HS-27A (cell line): Measurements from ENCODE around the gene MED15.

ENCODE experiments used
- DNase-seq: peaks from one replicate; pipeline ENCODE4 v3.0.0-alpha.2; 2012; ENCODE audit warnings: low read depth, missing footprints

MED15 gene

DNA sequence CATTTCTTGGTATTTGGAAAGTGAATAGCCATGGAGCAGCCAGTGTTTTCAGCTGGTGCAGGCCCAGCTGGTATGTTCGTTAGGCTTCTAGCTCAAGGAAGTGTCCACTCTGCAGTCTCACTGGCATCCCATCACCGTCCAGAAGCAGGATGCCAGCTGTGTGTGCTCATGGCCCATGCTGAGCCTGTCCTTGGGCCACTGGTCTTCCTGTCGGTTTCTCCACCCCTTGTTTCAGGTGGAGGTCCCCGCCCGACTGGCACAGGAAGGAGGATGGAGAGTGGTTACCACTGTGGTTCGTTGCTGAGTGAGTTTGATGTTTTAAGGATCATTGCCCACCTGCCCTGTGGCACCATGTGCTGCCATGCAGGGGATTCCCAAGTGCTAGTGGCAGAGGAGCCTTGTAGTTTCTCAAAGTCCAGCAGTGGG, 63.7 kb downstream of the MED15 start:
- DNase-seq = no peak

DNA sequence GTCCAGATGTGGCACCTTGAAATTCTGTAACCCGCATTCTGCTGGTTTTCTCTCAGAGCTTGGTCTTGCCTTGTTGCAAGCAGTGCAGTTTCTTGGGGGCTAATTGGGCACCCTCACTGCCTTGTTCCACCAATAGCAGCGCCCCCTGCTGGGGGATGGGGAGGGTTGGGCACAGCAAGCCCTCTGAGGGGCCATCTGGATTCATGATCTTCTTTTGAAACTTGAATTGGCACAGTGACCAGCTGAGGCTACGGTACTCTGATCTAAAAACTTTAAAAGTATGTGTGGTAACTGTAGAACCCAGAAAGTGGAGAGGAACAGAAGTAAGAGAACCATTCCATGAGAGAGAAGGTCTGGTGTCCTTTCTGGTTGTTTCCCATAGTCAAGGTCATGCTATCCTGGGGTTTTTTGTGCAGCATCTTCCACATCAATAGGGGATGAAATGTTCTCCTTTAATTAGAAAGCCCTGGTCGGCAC, 64.2 kb downstream of the MED15 start:
- no peak for DNase-seq

DNA sequence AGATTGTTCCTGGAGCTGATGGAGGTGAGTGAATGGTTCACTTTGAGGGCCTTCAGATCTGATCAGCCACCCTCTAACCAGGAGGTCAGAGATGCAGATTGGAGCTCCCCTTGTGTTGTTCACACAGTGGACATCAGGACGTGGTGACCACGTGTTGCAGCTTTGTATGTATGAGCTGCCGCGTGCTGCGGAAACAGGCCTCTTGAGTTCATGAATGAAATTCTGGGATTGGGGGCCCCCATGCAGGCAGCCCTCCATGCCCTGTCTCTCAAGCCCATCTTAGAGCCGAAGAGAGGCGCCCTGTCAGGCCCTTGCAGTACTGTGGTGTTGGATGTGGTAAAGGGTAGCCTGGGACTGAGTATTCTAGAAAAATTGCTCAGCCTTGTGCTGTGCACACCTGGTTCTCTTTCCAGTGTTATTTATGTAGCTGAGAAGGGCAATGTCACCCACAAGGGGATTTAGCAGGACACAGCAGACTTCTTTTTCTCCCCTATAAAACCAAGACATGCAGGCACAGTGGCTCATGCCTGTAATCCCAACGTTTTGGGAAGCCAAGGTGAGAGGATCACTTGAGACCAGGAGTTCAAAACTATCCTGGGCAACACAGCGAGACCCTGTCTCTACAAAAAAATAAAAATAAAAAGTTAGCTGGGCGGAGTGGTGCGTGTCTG, 64.9 kb downstream of the MED15 start:
- DNase-seq = no peak

DNA sequence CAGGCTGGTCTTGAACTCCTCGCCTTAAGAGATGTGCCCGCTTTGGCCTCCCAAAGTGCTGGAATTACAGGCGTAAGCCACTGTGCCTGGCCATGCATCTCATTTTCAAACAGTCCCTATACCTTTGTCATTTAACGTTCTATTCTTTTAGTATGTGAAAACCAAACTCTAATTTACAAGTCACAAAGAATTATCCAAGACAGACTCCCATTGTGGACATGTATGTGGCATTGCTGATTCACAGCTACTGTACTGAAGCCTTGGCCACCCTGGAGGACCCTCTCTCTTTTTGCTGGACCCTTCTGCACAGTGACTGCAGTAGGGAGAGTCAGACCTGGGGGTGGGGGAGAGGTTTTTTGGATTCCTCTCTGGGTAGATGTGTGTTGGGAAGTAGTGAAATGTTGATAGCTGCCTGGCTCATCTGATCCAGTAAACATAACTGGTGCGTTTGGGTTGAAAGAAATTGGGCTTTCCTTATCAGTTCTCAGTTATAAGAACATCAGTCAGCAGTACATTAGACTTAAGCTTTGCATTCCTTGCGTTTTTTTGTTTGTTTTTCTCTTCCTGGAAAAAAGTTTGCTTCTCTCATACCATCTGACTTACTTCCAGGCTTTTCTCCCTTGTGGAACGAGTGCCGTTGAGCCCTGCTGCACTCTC, 65.9 kb downstream of the MED15 start:
- no peak for DNase-seq

DNA sequence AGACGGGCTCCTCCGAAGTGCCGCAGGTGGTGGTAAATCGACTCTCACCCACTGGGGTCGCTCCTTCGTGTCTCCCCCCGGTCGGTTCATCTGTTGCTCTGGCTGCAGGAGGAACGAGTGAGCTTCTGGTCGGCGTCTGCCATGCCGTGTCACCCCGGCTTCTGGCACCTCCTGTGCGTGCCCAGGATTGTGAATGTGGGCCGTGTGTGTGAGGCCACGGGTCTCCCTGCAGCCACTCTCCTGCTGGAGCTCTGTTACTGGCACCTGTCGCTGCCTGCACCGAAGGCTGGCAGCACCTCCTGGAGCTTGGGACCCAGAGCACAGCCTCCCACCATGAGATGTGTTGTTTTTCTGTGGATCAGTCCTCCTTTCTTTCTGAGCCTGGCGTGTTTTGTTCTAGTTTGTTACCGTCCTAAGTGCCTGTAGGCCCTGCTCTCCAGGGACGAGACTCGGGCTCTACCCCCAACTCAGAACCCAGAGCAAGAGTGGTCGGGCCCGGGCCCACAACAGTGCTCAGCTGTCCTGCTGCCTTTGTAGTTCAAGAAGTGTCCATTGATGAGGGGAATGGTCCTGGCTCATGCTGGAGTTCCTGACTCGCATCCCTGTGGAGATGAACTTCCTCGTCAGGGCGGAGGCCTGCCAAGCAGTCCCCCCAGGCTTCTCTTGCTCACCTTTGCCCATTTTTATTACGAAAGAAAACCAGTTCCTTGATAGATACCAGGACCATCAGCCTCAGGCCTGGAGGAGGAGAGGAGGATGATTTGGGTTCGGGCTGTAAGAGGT, 66.6 kb downstream of the MED15 start:
- no peak for DNase-seq

DNA sequence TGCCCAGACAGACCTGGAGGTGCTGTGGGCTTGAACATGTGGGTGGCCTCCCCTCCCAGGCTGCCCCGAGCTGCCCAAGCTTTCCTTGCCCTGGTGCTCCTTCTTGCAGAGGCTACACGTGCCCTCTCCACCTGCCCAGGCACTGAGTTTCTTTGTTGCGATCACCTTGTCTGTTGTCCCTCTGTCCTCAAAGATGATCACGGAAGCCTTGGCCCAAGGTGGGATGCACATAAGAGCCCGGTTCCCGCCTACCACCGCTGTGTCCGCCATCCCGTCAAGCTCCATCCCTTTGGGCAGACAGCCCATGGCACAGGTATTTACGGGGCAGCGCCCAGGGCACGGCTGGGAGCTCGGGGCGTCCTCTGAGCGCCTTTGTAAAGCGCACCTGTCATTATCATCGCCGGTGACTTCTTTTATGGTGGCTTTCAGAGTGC, 67.5 kb downstream of the MED15 start:
- no peak for DNase-seq

DNA sequence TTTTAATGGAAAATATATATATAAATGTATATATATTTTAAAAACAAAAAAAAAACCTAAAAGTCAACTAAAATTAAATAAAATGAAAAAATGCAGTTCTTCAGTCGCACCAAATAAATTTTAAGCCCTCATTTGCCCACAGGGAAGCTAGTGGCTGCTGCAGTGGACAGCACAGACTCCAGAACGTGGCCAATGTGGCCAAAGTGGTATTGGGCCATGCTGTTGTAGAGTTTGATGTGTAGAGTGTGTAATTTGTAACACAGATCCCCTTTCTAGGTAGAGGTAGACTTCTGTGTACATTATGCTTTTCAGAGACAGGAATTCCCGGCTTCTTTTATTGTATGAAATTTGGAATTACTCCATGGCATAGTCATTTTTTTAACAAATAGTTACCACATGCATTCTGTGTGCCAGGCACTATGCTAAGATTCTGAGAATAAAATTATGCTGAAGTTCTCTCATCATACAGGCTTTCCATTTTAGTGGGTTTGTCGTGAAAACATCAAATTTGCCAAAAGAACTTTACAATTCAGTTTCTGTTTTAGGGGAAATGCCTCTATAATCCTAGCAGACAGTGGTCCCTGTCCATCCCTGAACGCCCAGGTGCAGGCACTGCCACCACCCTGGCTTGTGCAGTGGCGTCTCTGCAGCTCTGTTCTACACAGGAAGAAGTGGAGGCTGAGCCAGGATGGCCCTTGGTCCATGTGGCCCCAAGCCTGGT, 68.5 kb downstream of the MED15 start:
- DNase-seq = no peak

DNA sequence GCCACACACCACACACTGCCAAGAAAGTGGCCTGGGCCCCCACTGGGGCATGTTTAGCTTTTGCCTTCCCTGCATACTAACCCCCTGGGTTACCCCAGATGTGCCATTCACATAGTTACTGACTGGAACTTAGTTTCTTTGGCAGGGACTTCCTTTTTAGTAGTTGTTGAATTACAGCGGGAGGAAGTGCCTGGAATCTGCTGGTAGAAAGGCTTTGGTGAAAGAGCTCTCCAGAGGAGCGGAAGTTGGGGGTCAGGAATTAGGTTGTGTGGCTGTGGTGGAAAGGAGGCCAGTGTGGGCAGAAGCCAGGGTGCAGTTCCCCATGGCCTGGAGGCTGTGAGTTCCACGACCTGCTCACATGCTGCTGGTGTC, 69.0 kb downstream of the MED15 start:
- no peak for DNase-seq

DNA sequence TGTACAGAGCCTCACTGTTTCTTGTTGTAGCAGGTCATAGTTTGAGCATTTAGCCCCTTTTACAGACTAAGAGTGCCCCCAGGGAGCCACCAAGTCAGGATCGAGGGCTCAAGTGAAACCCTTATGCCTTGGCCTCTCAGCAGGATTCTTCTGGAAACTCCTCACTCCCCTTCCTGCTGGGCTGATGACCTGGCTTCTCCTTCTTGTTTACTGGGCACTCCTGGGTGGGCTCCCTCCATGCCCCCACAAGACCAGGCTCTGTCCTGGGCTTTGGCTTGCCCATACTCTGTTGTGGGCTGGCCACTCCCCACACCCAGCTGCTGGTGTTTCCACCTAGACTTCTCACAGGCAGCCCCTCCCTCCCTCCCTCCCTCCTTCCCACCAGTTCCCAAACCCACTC, 69.6 kb downstream of the MED15 start:
- DNase-seq = no peak

DNA sequence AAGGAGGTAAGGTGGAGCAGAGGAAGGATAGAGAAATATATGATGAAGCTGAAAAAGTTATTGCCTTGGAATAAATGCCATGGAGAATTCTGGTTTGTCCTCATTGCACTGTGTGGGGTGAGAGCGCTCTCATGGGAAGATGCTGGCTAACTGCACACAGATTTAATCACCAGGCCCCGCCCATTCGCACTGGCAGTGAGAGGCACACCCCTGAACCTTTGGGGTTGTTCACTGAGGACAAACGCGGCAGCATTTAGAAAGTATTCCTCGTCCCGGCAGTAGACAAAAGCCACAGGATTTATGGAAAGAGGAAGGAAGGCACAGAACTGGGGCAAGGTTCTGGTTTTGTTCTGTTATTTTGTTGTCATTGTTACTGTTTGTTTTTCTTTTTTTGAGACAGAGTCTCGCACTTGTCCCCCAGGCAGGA, 70.2 kb downstream of the MED15 start:
- DNase-seq = no peak

DNA sequence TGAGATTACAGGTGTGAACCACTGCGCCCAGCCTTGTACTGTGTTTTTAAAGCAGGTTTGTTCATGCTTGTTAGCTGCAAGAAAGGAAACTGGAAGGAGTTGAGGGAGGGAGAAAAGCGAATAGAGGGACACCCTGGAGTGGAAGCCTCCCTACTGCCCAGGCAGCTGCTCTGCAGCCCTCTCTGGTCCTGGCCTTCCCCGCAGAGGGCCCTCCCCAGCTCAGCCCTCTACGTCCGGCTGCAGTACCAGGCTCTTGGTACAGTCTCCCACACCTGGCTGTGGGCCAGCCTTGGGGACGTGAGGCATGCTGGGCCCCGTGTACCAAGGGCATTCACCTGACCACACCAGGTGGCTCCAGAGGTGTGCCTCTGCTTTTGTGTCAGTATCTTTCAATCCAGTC, 70.8 kb downstream of the MED15 start:
- DNase-seq = no peak

DNA sequence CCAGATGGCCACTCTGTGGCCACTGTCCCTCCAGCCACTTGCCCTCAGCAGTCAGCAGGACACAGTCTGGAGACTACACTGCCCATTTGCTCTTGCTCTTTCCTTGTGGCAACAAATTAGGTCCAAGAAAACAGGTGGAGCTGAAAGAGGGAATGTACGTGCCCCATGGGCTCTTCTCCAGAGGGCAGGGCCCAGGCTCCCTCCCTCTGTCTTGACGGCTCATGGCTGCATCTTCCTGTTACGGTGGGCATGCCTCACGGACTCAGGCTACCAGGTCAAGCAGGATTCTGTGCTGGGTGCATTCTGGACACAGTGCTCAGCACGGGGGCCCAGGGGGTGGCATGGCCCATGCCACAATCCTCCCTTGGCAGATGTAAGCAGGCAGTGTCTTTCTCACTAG, 71.3 kb downstream of the MED15 start:
- no peak for DNase-seq

DNA sequence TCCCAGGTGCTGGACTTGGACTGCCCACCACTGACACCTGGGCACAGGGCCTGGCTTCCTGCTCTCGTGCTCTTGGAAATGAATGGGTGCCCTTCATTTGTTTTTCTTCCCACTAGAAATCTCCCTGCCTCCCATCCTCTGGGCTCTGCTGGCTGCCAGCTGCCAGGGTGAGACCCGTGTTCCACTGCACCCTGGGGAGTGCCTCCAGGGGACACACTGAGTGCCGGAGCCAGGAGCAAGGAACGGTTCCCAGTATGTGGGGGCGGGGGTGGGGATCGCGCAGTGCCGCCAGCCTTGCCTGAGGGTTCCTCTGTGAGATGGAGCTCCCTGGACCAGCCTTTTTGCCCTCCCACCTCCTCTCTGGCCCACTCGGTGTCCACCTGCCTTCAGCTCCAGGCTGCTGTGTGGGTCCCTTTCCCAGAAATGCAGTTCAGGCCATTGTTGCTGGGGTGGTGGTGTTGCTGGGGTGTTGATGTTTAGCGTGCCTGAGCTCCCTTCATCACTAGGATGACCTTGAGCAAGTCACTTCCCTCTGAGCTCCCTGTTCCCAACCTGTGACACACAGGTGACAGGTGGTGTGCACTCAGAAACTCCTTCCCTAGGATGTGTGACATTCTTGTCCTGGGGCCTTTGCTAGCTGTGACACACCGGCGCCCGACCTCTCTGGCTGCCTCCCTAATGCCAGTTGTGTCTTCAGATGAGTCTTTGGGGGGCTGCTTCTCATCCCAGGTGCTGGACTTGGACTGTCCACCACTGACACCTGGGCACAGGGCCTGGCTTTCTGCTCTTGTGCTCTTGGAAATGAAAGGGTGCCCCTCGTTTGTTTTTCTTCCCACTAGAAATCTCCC, 72.1 kb downstream of the MED15 start:
- no peak for DNase-seq

DNA sequence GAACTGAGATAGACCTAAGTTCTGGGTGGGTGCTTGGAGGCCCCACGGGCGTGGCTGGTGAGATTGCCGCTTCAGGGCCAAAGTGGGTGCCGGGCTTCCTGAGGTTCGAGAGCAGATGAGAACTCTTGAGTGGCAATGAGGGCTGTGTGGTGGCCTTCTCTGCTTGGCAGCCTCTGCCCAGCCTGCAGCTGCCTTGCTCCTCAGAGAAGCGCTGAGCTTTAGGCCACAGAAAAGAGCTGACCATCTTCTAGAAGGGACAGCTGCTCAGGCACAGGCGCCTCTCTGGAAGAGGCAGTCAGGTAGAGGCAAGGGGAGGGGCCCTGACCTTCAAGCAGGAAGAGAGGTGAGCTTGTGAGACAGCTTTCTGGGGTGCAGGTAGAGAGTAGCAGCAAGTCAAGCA, 72.8 kb downstream of the MED15 start:
- DNase-seq = no peak

DNA sequence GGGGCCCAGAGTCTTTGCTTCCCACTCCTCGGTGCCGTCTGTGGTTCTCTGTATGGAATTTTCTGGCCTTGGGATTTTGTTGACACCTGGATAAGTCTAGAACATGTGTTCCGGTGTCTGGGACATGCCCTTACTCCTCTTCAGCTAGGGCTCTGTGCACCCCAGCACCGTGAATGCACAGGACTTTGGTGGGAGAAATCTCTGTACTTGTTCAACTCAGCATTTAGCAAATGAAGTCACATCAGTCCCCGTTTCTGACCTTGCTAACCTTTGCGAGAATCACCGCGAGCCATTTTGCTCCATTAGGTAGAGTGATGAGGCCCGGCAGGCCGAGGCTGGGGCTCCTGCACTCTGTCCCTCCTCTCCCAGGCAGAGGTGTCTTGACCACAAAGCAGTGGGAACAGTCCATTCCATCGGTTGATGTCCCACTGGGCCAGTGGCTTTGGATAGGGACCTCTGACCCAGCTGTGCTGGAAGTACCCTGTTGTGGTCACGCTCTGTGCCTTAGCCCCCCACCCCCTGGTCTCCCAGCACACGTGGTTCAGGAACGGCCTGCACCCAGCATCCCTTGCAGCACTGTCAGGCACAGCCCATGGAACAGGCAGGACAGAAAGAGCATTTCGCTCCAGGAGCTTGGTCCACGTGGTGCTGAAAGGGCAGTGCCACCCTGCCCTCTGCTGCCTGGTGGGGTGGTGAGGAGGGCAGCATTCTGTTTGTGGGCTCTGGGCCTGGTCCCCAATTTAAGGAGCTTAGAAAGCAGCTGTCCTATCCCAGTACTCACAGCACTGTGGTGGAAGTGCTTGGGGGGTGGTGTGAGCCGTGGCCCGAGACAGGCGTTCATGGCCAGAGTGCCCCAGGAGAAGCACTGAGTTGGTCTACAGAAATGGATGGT, 73.4 kb downstream of the MED15 start:
- DNase-seq = no peak

DNA sequence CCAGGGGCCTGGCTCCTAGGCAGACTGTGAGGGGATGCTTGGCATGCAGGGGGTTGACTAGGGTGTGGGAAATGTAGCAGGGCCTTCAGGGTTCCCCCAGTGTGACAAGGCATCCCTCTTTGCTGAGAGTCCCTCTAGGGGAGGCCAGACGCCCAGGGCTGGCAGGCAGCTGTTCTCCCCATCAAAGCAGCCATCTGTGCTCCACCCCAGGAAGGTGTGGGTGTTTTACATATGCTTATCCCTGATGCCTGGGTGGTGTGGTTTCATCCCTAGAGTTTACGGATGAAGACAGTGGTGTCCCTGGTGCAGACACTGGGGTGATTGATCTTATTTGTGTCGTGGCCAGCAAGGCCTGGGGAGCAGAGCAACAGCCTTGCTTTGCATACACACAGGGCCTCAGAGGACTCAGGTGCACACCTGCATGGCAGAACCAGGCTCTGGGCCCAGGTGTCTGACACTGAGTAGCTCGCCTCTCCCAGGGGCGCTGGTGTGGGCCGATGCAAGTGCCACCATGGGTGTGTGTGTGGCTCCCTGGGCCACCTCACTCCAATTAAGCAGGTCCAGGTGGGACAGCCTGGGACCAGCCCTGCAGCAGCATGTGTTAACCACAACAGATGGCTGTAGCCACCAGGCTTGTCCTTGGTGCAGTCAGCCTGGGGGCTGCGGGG, 74.2 kb downstream of the MED15 start:
- DNase-seq = no peak

DNA sequence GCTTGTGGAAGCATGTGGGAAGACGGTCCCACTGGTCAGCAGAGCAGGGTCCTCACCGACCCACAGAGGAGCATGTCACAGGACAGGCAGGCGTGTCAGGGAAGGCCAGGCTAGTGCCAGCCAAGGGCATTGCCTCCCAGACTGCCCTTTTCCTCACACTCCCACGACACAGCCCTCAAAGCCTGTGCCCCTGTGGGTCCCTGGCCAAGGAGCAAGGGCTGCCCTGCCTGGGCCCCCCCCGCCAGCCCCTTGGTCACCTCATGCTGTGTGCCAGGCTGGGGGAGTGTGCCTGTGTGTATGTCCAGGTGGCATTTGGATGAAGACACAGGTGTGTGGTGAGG, 74.7 kb downstream of the MED15 start:
- DNase-seq = no peak

DNA sequence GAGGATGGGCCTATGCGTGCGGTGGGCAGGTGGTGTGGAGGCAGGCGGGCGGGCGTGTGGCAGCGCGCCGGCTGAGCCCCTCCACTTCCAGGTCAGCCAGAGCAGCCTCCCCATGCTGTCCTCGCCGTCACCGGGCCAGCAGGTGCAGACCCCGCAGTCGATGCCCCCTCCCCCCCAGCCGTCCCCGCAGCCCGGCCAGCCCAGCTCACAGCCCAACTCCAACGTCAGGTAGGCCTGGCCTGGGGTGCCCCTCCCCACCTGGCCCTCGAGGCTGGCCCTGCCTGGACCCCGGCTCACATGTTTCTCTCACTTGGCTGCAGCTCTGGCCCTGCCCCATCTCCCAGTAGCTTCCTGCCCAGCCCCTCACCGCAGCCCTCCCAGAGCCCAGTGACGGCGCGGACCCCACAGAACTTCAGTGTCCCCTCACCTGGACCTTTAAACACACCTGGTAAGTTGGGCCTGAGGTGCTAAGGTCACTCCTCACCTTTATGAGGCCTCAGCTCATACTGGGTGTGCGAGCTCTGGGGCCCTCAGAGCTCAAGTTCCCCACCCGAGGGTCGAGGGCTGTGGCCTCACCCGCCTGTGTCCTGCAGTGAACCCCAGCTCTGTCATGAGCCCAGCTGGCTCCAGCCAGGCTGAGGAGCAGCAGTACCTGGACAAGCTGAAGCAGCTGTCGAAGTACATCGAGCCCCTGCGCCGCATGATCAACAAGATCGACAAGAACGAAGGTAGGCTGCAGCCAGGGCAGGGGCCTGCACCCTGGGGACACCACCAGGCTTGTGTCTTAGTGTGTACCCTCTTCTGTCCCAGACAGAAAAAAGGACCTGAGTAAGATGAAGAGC, 75.3 kb downstream of the MED15 start:
- DNase-seq = no peak

DNA sequence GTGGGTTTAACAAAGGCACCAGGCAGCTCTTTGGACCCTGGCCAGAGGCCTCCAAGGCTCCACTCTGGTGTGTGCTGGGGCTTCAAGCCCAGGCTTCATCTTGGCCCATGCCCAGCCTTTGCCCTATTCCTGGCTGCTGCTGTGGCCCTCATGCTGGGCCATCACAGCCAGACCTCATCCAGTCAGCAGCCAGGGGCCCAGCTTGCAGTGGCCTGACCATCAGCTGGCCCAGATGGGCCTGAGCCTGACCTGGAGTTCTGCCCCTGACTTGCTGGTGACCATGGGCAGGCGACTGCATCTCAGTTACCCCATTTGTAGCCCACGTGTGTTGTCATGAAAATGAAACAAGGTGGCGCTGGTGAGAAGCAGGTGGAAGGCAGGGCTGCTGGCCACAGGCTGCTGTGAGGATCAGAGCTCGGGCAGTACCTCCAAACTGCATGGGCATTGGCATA, 76.1 kb downstream of the MED15 start:
- no peak for DNase-seq
